A673 (cell line): Measurements from ENCODE around the gene RNF149. TPM values are rescaled to one million over a fixed set of nuclear protein-coding genes. Genes with fewer than 3 reads are reported as not detected.

Experiments used
- BruUV-seq: library from RNA; stranded (reverse); fragments of 400-500 nt; replicated peaks from 2 replicates; lab custom pipeline; 2021; lab: Mats Ljungman, UMichigan
- CTCF ChIA-PET: fragments of 300-600 bp; sonication (Branson Sonifier 250); formaldehyde crosslinking; loops from one replicate; lab custom pipeline; 2022; ENCODE audit warnings: antibody characterized with exemption; lab: Charles Lee
- POLR2A ChIA-PET: fragments of 300-600 bp; sonication (Branson Sonifier 250); formaldehyde crosslinking; loops from one replicate; lab custom pipeline; 2022; ENCODE audit warnings: antibody characterized with exemption; ENCODE audit not compliant: low non-redundant PET; lab: Charles Lee
- DNase-seq: peaks from one replicate; pipeline ENCODE4 v3.0.0-alpha.2; 2015; ENCODE audit warnings: low spot score
- H3K27ac ChIP-seq: fragments of 200-600 bp; sonication (generic); 2 replicates; pipeline ENCODE4 v1.5.1; 2016; ENCODE audit warnings: mixed run types, low read depth, mild to moderate bottlenecking, mixed read lengths, antibody characterized with exemption, low read length; ENCODE audit not compliant: poor library complexity, severe bottlenecking
- H3K27me3 ChIP-seq: fragments of 200-600 bp; sonication (generic); replicated peaks from 2 replicates; pipeline ENCODE4 v1.6.1; 2017; ENCODE audit warnings: mixed run types, low read depth, mild to moderate bottlenecking, mixed read lengths, antibody characterized with exemption, low read length; ENCODE audit not compliant: insufficient read depth, poor library complexity
- H3K36me3 ChIP-seq: fragments of 200-600 bp; sonication (generic); 2 replicates; pipeline ENCODE4 v1.6.1; 2016; ENCODE audit warnings: mixed run types, mild to moderate bottlenecking, mixed read lengths, antibody characterized with exemption, low read length; ENCODE audit not compliant: insufficient read depth, poor library complexity, severe bottlenecking
- H3K4me1 ChIP-seq: fragments of 200-600 bp; sonication (generic); 2 replicates; pipeline ENCODE4 v1.6.1; 2017; ENCODE audit warnings: mixed run types, mild to moderate bottlenecking, mixed read lengths, antibody characterized with exemption, low read length; ENCODE audit not compliant: insufficient read depth, poor library complexity, severe bottlenecking
- H3K4me3 ChIP-seq: fragments of 200-600 bp; sonication (generic); 2 replicates; pipeline ENCODE4 v1.5.1; 2016; ENCODE audit warnings: low read depth, mixed run types, mild to moderate bottlenecking, mixed read lengths, low read length; ENCODE audit not compliant: poor library complexity, severe bottlenecking
- H3K9me3 ChIP-seq: fragments of 200-600 bp; sonication (generic); 2 replicates; pipeline ENCODE4 v1.6.1; 2016; ENCODE audit warnings: mixed run types, low read depth, mild to moderate bottlenecking, mixed read lengths, antibody characterized with exemption, low read length; ENCODE audit not compliant: poor library complexity, severe bottlenecking
- CTCF ChIP-seq: fragments of 300-800, 200-600 bp; sonication (generic); conservative IDR thresholded peaks from 2 replicates; pipeline ENCODE4 v1.5.1; 2017; ENCODE audit warnings: low read depth, mild to moderate bottlenecking, antibody characterized with exemption, low read length, moderate library complexity, mixed read lengths
- EZH2 ChIP-seq: fragments of 200-600 bp; sonication (generic); IDR thresholded peaks from 2 replicates; pipeline ENCODE4 v1.6.1; 2017; ENCODE audit warnings: borderline replicate concordance, low read depth, mild to moderate bottlenecking, mixed read lengths, antibody characterized with exemption, low read length; ENCODE audit not compliant: poor library complexity, severe bottlenecking
- intact Hi-C: fragments of 100-400 bp; cut with micrococcal nuclease; formaldehyde crosslinking; loops from one replicate; pipeline ENCODE4 v1.10.0; 2022; ENCODE audit not compliant: unreplicated experiment
- microRNA-seq: library from miRNA; unstranded; fragments of <30 nt; microRNA quantifications from one replicate; pipeline ENCODE4 v1.2.0, GENCODE V29; 2021
- total RNA-seq: library from RNA; stranded (reverse); gene quantifications from 2 replicates; pipeline ENCODE4 v1.2.3, GENCODE V29; 2021

Gene RNF149
- total RNA-seq, 1 experiment from 2014 or later = 26.8 TPM

GRCh38 chr2:101231240-101231639, 77.3 kb downstream of the RNF149 start:
- TF ChIP-seq EZH2 (no peak), CTCF (no peak)
- no peaks in the 10 kb centered on the region for H3K4me1 ChIP-seq
- intact Hi-C loops = no loop called here
- no peak overlapping the region for H3K4me3 ChIP-seq
- ChIA-PET CTCF (no interaction called here), POLR2A (interaction anchor here (0.5 kb wide), 1 partner anchor 222 kb away, joined by 6 read pairs; no protein-coding TSS in a partner anchor)
- no peak for DNase-seq
- no peaks in the 10 kb centered on the region for H3K27me3 ChIP-seq
- no peak overlapping the region for H3K27ac ChIP-seq
- BruUV-seq = no TSS peak
- H3K36me3 ChIP-seq = no peaks in the 10 kb centered on the region
- no peaks in the 10 kb centered on the region for H3K9me3 ChIP-seq

GRCh38 chr2:101230541-101231001, 77.9 kb downstream of the RNF149 start:
- CTCF ChIA-PET = no interaction called here
- H3K27me3 ChIP-seq = no peaks in the 10 kb centered on the region
- no peaks in the 10 kb centered on the region for H3K9me3 ChIP-seq
- no peaks in the 10 kb centered on the region for H3K4me1 ChIP-seq
- BruUV-seq = no TSS peak
- DNase-seq = no peak
- H3K4me3 ChIP-seq = no peak overlapping the region
- TF ChIP-seq CTCF (no peak), EZH2 (no peak)
- no peak overlapping the region for H3K27ac ChIP-seq
- intact Hi-C loops = no loop called here
- no peaks in the 10 kb centered on the region for H3K36me3 ChIP-seq
- POLR2A ChIA-PET = no interaction called here

Small RNA genes lying within 50 kb of the gene (microRNA-seq; reads per million reads assigned to microRNA genes)
- 3.8 reads per million, percentile 10 among the genes with 10 or more reads in this experiment for gene MIR5696

Other genes starting within 250 kb of the RNF149 start
- gene TBC1D8, start 157.3 kb downstream of the RNF149 start, total RNA-seq = 5.1 and 8.6 TPM in 2 replicates
- 51.7 and 53.7 TPM in 2 replicates for gene CNOT11, start 55.8 kb downstream of the RNF149 start, total RNA-seq
- not detected in 2 replicates for gene CREG2, start 78.8 kb upstream of the RNF149 start, total RNA-seq
- gene RFX8, start 166.4 kb upstream of the RNF149 start, total RNA-seq = not detected in 2 replicates